Stromal cell of bone marrow (primary cell): ENCODE data around the gene RNF225.
"Not testable (repeated sequence)": the region's sequence is repeated elsewhere in the genome, so short reads cannot be mapped to it uniquely, and the experiment has no call there.

Source experiments
- DNase-seq: peaks from one replicate; pipeline ENCODE4 v3.0.0-alpha.2; 2012; ENCODE audit warnings: low read depth

The RNF225 gene

GRCh38 chr19:58409010-58409790 is 13.7 kb downstream of the RNF225 start:
- no peak for DNase-seq

- DNase-seq, result no peak
These were observed 21.1 kb downstream of the RNF225 start for GRCh38 chr19:58416604-58417003.

GRCh38 chr19:58417071-58417470 is 21.6 kb downstream of the RNF225 start:
- no peak for DNase-seq

- no peak for DNase-seq
These were observed 33.2 kb downstream of the RNF225 start for GRCh38 chr19:58428617-58429016.

- no peak for DNase-seq
These were observed 34.3 kb downstream of the RNF225 start for GRCh38 chr19:58429745-58430144.

- no peak for DNase-seq
These were observed 38.8 kb downstream of the RNF225 start for GRCh38 chr19:58434217-58434616.

GRCh38 chr19:58439576-58440554 is 44.4 kb downstream of the RNF225 start, which contains the start of gene ZNF132:
TSS of gene ZNF132 (minus strand) at chr19:58440153. CDS start at chr19:58439821, 332 bp downstream.
- DNase-seq, result peak; percentile 100

- DNase-seq, result no peak
These were observed 45.1 kb downstream of the RNF225 start for GRCh38 chr19:58440556-58440955.

- DNase-seq, result not testable (repeated sequence)
These were observed 47.5 kb downstream of the RNF225 start for GRCh38 chr19:58442986-58443385.
